Fibroblast of lung (primary cell): ENCODE results near the gene MTMR6. TPM values are rescaled to one million over a fixed set of nuclear protein-coding genes. Genes with fewer than 3 reads are reported as not detected.

Source experiments
- DNase-seq, 2 donors: peaks; one replicate each; pipeline versions ENCODE4 v3.0.0 to v3.0.0-alpha.2; 2010; ENCODE audit warnings: low read depth in 2 of 2
- H2AFZ ChIP-seq: 2 replicates; pipeline ENCODE4 v1.5.1; 2012; ENCODE audit warnings: low read length, control low read depth, inconsistent platforms
- H3K27ac ChIP-seq: 2 replicates; pipeline ENCODE4 v1.5.1; 2011; ENCODE audit warnings: low read length, control low read depth; ENCODE audit not compliant: insufficient read depth
- H3K27me3 ChIP-seq: 2 replicates; pipeline ENCODE4 v1.5.1; 2011; ENCODE audit warnings: mild to moderate bottlenecking, low read length; ENCODE audit not compliant: control insufficient read depth, insufficient read depth
- H3K36me3 ChIP-seq: 2 replicates; pipeline ENCODE4 v1.5.1; 2011; ENCODE audit warnings: low read length; ENCODE audit not compliant: control insufficient read depth, insufficient read depth
- H3K4me1 ChIP-seq: 2 replicates; pipeline ENCODE4 v1.5.1; 2011; ENCODE audit warnings: low read length; ENCODE audit not compliant: control insufficient read depth, insufficient read depth; ENCODE audit errors: extremely low read depth
- H3K4me2 ChIP-seq: 2 replicates; pipeline ENCODE4 v1.5.1; 2011; ENCODE audit warnings: low read length, control low read depth; ENCODE audit not compliant: insufficient read depth; ENCODE audit errors: extremely low read depth
- H3K4me3 ChIP-seq, 4 experiments: fragments of 200-600 bp in 1 of 4; sonication (generic) in 1 of 4; replicated peaks in 1 of 4; 2 replicates each; pipeline ENCODE4 v1.5.1; 2011 to 2016; ENCODE audit warnings: low read length in 4 of 4, low read depth in 3 of 4, mild to moderate bottlenecking in 3 of 4, control low read depth in 2 of 4, inconsistent platforms in 1 of 4, mixed read lengths in 1 of 4; ENCODE audit not compliant: insufficient read depth in 1 of 4; ENCODE audit errors: control extremely low read depth in 1 of 4
- H3K79me2 ChIP-seq: 2 replicates; pipeline ENCODE4 v1.5.1; 2012; ENCODE audit warnings: mild to moderate bottlenecking, low read length, inconsistent platforms; ENCODE audit not compliant: control insufficient read depth, insufficient read depth
- H3K9ac ChIP-seq: 2 replicates; pipeline ENCODE4 v1.5.1; 2011; ENCODE audit warnings: mild to moderate bottlenecking, low read length, control low read depth; ENCODE audit not compliant: insufficient read depth
- H3K9me3 ChIP-seq: 2 replicates; pipeline ENCODE4 v1.5.1; 2012; ENCODE audit warnings: low read depth, low read length; ENCODE audit not compliant: control insufficient read depth, insufficient read depth
- H4K20me1 ChIP-seq: 2 replicates; pipeline ENCODE4 v1.5.1; 2011; ENCODE audit warnings: low read length; ENCODE audit not compliant: control insufficient read depth, insufficient read depth; ENCODE audit errors: extremely low read depth
- EZH2 ChIP-seq: IDR thresholded peaks from 2 replicates; pipeline ENCODE4 v1.5.1; 2012; ENCODE audit warnings: low read length, control low read depth, mild to moderate bottlenecking; ENCODE audit errors: missing control alignments
- polyA plus RNA-seq, 2 donors: library from polyadenylated mRNA; depleted of rRNA in 1 of 2; stranded (reverse) in 1 of 2; unstranded in 1 of 2; fragments of >200 nt; gene quantifications; 2 replicates each; pipeline ENCODE4 v1.2.1, GENCODE V29; 2011 to 2012; ENCODE audit warnings: missing spikeins in 1 of 2
- total RNA-seq: library from RNA; depleted of rRNA; stranded (reverse); fragments of >200 nt; gene quantifications from 2 replicates; pipeline ENCODE4 v1.2.1, GENCODE V29; 2014
- TF ChIP-seq, protein P1 (sequence below), 2 donors: IDR thresholded peaks in 1 of 2; conservative IDR thresholded peaks in 1 of 2; 1 replicate in 1 of 2; 2 replicates in 1 of 2; pipeline ENCODE4 v1.5.1; 2011 to 2012; ENCODE audit warnings: low read length in 2 of 2, control low read depth in 1 of 2, inconsistent platforms in 1 of 2, low read depth in 1 of 2, mild to moderate bottlenecking in 1 of 2

Gene MTMR6
- total and polyA plus RNA-seq, 2 donors (not counting 1 experiment from before 2014, with no cell fraction given) = 20.7 to 22.5 TPM

- no peaks in the 10 kb centered on the region for H4K20me1 ChIP-seq
- no peaks in the 10 kb centered on the region for H3K27me3 ChIP-seq
- no peak for TF ChIP-seq EZH2
- TF ChIP-seq, protein P1, sequence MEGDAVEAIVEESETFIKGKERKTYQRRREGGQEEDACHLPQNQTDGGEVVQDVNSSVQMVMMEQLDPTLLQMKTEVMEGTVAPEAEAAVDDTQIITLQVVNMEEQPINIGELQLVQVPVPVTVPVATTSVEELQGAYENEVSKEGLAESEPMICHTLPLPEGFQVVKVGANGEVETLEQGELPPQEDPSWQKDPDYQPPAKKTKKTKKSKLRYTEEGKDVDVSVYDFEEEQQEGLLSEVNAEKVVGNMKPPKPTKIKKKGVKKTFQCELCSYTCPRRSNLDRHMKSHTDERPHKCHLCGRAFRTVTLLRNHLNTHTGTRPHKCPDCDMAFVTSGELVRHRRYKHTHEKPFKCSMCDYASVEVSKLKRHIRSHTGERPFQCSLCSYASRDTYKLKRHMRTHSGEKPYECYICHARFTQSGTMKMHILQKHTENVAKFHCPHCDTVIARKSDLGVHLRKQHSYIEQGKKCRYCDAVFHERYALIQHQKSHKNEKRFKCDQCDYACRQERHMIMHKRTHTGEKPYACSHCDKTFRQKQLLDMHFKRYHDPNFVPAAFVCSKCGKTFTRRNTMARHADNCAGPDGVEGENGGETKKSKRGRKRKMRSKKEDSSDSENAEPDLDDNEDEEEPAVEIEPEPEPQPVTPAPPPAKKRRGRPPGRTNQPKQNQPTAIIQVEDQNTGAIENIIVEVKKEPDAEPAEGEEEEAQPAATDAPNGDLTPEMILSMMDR (conservative IDR thresholded peaks at IDR 0.05 in 1 of 2, IDR thresholded peaks at IDR 0.05 in 1 of 2; ENCODE audit: low read depth in 1 of 2, low read length in 2 of 2) = no peak
- DNase-seq = no peak
- H3K36me3 ChIP-seq = no peaks in the 10 kb centered on the region
- no peak overlapping the region for H3K4me2 ChIP-seq
- no peaks in the 10 kb centered on the region for H3K4me1 ChIP-seq
- no peaks in the 10 kb centered on the region for H3K79me2 ChIP-seq
- no peak overlapping the region for H3K9ac ChIP-seq
- H3K27ac ChIP-seq = no peak overlapping the region
- no peak overlapping the region for H3K4me3 ChIP-seq
- H3K9me3 ChIP-seq = no peaks in the 10 kb centered on the region
- H2AFZ ChIP-seq = no peak overlapping the region
Measured at GRCh38 chr13:25207291-25207810, 79.9 kb downstream of the MTMR6 start.

DNA sequence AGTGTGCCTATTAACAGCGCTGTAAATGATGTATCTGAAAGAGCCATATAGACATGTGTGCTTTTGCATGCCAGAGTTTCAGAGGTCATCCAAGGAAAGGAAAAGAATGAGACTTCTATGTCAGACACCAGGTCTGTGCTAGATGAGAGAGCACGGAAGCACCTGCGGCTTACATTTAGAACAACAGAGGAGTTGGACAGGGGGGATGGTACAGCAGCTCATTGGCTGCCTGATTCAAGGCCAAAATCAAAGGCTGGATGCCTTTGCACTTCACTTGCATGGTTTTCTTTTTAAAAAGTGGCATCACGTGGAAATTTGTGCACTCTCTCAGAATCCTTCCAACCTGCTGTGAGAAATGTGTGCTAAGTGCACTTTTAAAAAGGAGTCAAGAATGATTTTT is 82.4 kb downstream of the MTMR6 start:
- Histone ChIP-seq H3K79me2 (no peaks in the 10 kb centered on the region), H3K27me3 (peaks cover 3% of the 10 kb centered on the region), H3K9ac (no peak overlapping the region), H4K20me1 (no peaks in the 10 kb centered on the region), H3K4me3 (no peak overlapping the region), H3K4me1 (no peaks in the 10 kb centered on the region), H3K36me3 (no peaks in the 10 kb centered on the region), H3K27ac (no peak overlapping the region), H2AFZ (no peak overlapping the region), H3K9me3 (no peaks in the 10 kb centered on the region), H3K4me2 (no peak overlapping the region)
- no peak for DNase-seq
- TF ChIP-seq, protein P1 (conservative IDR thresholded peaks at IDR 0.05 in 1 of 2, IDR thresholded peaks at IDR 0.05 in 1 of 2; ENCODE audit: low read depth in 1 of 2, low read length in 2 of 2) = no peak
- TF ChIP-seq EZH2 = no peak

DNA sequence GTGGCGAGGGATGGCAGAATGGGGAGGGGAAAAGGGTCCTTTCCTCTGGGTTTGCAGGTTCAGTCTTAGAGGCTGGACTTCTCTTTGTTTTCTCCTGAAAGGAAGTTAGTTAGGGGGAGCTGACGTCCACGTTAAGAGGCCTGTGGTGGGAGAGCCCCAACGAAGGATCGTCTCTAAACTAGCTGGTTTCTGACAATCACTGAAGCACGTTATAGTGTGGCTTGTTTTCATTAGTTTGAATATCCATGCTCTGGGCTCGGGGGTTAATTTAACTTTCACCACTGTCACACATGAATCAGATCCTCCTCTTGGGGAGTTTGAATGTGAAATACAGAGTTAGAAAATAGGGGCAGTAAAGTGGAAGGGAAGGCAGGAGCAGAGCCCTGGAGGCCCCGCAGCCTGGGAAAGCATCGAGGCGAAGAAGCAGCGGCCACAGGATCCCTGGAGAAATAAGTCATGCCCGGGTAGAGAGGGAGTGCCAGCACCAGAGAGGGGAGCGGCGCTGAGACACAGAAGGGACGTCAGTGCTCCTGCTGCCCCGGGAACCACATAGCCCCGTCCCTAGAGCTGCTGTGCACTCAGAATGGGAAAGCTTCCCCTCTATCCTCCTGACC is 84.1 kb downstream of the MTMR6 start:
- Histone ChIP-seq H3K27me3 (peaks cover 3% of the 10 kb centered on the region), H4K20me1 (no peaks in the 10 kb centered on the region), H3K4me1 (no peaks in the 10 kb centered on the region), H3K79me2 (no peaks in the 10 kb centered on the region), H3K27ac (no peak overlapping the region), H3K36me3 (no peaks in the 10 kb centered on the region), H3K4me3 (no peak overlapping the region), H3K4me2 (no peak overlapping the region), H2AFZ (no peak overlapping the region), H3K9ac (no peak overlapping the region), H3K9me3 (no peaks in the 10 kb centered on the region)
- TF ChIP-seq, protein P1 (conservative IDR thresholded peaks at IDR 0.05 in 1 of 2, IDR thresholded peaks at IDR 0.05 in 1 of 2; ENCODE audit: low read depth in 1 of 2, low read length in 2 of 2) = no peak
- no peak for TF ChIP-seq EZH2
- no peak for DNase-seq
